H1 (cell line): ENCODE measurements around the gene DDX18. TPM values are rescaled to one million over a fixed set of nuclear protein-coding genes. Genes with fewer than 3 reads are reported as not detected.

Experiments
- NANOG ChIP-seq: IDR thresholded peaks from 2 replicates; pipeline ENCODE4 v1.6.1; 2011; ENCODE audit warnings: low read length, low read depth, mild to moderate bottlenecking, inconsistent platforms; ENCODE audit not compliant: insufficient read depth, poor library complexity, severe bottlenecking
- polyA plus RNA-seq, 7 experiments: library from polyadenylated mRNA; depleted of rRNA in 3 of 7; stranded (reverse) in 5 of 7; unstranded in 2 of 7; fragments of >200 nt in 5 of 7; fragments of 200-250 nt in 2 of 7; gene quantifications; 1 replicate in 5 of 7; 2 replicates in 1 of 7; 4 replicates in 1 of 7; pipeline versions ENCODE4 v1.2.1 to v1.2.3, GENCODE V29; 2011 to 2013; ENCODE audit warnings: missing spikeins in 2 of 7, mixed read lengths in 2 of 7
- total RNA-seq: library from RNA; stranded (reverse); fragmentation: NEBNext Ultra II Directional; extraction: Animal tissue kit (Norgen Biotek cat#: 25700); gene quantifications from 2 replicates; pipeline ENCODE4 v1.2.1, GENCODE V29; 2021
- TF ChIP-seq, protein P1 (sequence below): fragments of 300-600 bp; sonication (generic); IDR thresholded peaks from 2 replicates; pipeline ENCODE4 v1.7.1; 2012; ENCODE audit warnings: low read length, moderate library complexity, mild to moderate bottlenecking, inconsistent platforms; ENCODE audit not compliant: insufficient replicate concordance
- TF ChIP-seq, protein P2 (sequence below): IDR thresholded peaks from 2 replicates; pipeline ENCODE4 v1.6.1; 2012; ENCODE audit warnings: low read length, inconsistent platforms

The DDX18 gene
- total and polyA plus RNA-seq, 2 of the 8 experiments (the other 6 are each of a cell fraction or from before 2014, with no cell fraction given) = 31.3 to 119 TPM

DNA sequence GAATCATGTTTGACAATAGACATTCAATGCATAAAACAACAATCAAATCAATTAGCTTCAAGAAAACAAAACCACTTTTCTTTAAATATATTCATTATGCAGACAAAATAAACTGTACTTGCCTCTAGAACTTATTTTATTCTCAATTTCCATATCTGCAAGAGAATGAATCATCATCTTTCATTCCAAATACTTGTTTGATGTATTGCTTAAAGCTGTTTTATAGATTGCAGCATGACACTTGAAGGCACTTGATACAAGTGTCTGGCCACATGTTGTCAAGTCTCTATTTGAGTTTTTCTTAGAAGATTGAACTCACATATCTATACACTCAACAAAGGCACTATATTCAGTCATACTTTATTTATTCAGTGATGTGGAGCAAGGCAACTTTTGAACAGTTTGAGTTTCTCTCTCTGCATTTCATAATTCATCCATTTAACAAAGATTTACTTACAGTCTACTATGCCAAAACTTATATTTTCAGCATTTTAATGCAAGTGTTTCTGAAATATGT is 38.7 kb upstream of the DDX18 start (continued):
- TF ChIP-seq, protein P1, sequence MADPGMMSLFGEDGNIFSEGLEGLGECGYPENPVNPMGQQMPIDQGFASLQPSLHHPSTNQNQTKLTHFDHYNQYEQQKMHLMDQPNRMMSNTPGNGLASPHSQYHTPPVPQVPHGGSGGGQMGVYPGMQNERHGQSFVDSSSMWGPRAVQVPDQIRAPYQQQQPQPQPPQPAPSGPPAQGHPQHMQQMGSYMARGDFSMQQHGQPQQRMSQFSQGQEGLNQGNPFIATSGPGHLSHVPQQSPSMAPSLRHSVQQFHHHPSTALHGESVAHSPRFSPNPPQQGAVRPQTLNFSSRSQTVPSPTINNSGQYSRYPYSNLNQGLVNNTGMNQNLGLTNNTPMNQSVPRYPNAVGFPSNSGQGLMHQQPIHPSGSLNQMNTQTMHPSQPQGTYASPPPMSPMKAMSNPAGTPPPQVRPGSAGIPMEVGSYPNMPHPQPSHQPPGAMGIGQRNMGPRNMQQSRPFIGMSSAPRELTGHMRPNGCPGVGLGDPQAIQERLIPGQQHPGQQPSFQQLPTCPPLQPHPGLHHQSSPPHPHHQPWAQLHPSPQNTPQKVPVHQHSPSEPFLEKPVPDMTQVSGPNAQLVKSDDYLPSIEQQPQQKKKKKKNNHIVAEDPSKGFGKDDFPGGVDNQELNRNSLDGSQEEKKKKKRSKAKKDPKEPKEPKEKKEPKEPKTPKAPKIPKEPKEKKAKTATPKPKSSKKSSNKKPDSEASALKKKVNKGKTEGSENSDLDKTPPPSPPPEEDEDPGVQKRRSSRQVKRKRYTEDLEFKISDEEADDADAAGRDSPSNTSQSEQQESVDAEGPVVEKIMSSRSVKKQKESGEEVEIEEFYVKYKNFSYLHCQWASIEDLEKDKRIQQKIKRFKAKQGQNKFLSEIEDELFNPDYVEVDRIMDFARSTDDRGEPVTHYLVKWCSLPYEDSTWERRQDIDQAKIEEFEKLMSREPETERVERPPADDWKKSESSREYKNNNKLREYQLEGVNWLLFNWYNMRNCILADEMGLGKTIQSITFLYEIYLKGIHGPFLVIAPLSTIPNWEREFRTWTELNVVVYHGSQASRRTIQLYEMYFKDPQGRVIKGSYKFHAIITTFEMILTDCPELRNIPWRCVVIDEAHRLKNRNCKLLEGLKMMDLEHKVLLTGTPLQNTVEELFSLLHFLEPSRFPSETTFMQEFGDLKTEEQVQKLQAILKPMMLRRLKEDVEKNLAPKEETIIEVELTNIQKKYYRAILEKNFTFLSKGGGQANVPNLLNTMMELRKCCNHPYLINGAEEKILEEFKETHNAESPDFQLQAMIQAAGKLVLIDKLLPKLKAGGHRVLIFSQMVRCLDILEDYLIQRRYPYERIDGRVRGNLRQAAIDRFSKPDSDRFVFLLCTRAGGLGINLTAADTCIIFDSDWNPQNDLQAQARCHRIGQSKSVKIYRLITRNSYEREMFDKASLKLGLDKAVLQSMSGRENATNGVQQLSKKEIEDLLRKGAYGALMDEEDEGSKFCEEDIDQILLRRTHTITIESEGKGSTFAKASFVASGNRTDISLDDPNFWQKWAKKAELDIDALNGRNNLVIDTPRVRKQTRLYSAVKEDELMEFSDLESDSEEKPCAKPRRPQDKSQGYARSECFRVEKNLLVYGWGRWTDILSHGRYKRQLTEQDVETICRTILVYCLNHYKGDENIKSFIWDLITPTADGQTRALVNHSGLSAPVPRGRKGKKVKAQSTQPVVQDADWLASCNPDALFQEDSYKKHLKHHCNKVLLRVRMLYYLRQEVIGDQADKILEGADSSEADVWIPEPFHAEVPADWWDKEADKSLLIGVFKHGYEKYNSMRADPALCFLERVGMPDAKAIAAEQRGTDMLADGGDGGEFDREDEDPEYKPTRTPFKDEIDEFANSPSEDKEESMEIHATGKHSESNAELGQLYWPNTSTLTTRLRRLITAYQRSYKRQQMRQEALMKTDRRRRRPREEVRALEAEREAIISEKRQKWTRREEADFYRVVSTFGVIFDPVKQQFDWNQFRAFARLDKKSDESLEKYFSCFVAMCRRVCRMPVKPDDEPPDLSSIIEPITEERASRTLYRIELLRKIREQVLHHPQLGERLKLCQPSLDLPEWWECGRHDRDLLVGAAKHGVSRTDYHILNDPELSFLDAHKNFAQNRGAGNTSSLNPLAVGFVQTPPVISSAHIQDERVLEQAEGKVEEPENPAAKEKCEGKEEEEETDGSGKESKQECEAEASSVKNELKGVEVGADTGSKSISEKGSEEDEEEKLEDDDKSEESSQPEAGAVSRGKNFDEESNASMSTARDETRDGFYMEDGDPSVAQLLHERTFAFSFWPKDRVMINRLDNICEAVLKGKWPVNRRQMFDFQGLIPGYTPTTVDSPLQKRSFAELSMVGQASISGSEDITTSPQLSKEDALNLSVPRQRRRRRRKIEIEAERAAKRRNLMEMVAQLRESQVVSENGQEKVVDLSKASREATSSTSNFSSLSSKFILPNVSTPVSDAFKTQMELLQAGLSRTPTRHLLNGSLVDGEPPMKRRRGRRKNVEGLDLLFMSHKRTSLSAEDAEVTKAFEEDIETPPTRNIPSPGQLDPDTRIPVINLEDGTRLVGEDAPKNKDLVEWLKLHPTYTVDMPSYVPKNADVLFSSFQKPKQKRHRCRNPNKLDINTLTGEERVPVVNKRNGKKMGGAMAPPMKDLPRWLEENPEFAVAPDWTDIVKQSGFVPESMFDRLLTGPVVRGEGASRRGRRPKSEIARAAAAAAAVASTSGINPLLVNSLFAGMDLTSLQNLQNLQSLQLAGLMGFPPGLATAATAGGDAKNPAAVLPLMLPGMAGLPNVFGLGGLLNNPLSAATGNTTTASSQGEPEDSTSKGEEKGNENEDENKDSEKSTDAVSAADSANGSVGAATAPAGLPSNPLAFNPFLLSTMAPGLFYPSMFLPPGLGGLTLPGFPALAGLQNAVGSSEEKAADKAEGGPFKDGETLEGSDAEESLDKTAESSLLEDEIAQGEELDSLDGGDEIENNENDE = no peak
- TF ChIP-seq, protein P2, sequence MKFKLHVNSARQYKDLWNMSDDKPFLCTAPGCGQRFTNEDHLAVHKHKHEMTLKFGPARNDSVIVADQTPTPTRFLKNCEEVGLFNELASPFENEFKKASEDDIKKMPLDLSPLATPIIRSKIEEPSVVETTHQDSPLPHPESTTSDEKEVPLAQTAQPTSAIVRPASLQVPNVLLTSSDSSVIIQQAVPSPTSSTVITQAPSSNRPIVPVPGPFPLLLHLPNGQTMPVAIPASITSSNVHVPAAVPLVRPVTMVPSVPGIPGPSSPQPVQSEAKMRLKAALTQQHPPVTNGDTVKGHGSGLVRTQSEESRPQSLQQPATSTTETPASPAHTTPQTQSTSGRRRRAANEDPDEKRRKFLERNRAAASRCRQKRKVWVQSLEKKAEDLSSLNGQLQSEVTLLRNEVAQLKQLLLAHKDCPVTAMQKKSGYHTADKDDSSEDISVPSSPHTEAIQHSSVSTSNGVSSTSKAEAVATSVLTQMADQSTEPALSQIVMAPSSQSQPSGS = no peak
- TF ChIP-seq NANOG = no peak
